Measurements from ENCODE around the gene PPM1J.

The PPM1J gene

DNA sequence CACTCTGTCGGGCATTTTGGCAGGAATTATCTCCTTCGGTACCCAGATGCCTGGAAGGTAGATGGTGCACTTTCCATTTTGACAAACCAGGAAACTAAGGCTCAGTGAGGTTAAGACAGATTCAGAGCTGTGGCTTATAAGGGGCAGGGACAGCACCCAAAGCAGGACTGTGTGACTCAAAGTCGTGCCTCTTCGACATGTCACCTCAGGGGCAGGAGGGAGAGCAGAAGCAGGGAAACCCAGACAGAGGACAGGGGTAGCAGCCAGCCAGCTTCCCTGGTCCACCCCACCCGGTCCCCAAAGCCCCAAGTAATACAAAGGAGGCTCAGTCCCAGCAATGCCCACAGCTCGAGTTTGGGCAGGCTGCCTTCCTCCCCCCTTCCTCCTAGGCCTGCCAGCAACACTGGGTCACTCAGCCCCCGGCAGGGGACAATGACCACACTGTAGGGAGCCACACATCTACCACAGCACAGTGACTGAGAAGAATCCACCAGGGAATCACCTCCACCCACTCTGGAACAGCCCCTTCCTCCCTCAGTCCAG is 10.7 kb downstream of the PPM1J start:
- no peak for DNase-seq (ENCODE audit: low read depth)

DNA sequence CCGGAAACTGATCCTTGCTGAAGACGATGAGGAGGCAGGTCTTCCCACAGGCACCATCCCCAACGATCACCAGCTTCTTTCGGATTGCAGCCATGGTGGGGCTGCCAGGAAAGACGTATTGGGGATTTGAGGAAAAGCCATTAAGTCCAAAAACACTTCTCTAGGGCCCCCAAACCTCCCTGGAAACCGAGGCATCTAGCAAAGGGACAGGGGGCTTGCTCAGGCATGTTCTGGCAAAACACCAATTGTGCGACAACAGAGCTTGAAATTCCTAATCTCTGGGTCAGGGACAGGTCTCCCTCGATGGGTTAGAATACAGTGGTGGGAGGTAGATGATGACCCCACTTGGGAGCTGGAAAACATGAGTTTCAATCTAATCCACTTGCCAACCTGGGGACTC is 11.4 kb downstream of the PPM1J start:
- DNase-seq (ENCODE audit: low read depth) = no peak

- DNase-seq (ENCODE audit: low read depth) = no peak
Measured at GRCh38 chr1:112702420-112703261, 12.5 kb downstream of the PPM1J start.

DNA sequence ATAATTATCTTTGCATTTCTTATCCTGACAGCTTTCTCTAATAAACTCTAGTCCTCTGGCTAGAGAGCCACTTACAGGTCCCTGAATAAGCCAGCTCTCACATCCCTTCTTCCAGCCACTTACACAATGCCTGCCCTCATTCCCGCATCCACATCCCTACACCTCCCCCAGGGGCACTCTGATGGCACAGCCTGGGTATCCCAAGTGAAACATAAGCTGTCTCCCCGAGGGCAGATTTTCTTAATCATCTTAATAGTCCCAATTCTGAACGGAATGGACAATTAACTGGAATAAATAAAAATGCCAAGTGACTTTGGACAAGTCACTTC is 13.1 kb downstream of the PPM1J start:
- DNase-seq (ENCODE audit: low read depth) = no peak

DNA sequence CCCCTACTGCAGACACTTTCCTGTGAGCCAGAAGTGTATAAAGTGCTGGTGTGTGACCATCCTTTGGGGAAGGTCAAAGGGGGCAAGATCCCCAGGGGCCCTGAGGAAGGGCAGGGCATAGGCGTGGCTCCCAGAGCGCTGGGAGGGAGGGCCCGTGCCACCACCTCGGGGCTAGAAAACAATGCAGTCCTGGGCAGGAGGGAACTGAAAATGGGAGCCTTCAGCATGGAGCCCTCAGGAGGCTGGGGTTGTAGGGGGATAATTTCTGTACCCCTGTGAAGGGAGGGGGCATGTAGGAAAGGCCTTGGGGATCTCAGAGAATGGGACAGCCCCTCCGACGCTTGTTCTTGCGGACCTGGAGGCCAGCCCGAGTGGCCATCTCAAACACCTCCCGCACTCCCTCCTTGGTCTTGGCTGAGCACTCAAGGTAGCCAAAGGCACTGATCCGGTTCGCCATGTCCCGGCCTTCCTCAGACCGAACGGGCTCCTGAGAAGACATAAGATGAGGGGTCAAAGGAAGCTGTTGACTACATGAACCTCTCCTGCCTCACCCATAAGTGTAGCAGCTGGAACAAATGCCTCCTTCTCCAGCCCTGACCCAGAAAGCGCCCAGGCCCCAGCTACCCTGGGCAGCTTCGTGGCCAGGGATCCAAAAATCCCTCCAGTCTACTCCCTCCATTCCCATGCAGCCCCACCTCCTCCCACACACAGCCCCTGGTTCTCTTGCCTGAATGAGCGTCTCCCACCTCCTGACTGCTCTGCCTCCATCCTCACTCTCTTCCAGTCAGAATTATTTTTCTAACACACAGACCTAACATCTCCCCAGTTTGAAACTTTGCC is 13.7 kb downstream of the PPM1J start:
- no peak for DNase-seq (ENCODE audit: low read depth)

GRCh38 chr1:112700290-112701226 is 14.6 kb downstream of the PPM1J start:
- peak; percentile 48 for DNase-seq (ENCODE audit: low read depth)

DNA sequence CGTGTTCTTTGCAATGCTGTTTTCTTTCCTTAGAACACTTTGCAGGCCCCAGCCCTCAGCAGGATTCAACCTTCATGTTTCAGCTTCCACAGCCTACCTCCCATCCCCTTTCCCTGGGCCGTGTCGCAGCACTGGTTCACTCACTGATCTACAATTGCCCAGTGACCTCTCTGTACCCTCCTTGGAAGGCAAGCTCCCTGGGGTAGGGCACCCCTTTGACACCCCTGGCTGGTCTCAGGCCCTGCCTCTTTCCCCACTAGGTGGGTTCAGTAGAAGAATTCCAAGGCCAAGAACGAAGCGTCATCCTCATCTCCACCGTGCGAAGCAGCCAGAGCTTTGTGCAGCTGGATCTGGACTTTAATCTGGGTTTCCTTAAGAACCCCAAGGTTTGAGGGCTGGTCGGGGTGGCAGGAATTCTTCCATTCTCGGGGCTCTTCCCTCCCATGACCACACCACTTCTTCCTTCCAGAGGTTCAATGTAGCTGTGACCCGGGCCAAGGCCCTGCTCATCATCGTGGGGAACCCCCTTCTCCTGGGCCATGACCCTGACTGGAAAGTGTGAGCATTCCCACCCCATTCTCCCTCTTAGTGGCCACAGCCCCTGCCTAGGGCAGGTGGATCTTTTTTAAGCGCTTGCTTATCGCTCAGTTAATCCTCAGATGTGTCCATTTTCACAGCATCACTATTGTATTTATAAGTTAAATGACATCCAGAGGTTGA is 15.5 kb downstream of the PPM1J start:
- DNase-seq (ENCODE audit: low read depth) = no peak

DNA sequence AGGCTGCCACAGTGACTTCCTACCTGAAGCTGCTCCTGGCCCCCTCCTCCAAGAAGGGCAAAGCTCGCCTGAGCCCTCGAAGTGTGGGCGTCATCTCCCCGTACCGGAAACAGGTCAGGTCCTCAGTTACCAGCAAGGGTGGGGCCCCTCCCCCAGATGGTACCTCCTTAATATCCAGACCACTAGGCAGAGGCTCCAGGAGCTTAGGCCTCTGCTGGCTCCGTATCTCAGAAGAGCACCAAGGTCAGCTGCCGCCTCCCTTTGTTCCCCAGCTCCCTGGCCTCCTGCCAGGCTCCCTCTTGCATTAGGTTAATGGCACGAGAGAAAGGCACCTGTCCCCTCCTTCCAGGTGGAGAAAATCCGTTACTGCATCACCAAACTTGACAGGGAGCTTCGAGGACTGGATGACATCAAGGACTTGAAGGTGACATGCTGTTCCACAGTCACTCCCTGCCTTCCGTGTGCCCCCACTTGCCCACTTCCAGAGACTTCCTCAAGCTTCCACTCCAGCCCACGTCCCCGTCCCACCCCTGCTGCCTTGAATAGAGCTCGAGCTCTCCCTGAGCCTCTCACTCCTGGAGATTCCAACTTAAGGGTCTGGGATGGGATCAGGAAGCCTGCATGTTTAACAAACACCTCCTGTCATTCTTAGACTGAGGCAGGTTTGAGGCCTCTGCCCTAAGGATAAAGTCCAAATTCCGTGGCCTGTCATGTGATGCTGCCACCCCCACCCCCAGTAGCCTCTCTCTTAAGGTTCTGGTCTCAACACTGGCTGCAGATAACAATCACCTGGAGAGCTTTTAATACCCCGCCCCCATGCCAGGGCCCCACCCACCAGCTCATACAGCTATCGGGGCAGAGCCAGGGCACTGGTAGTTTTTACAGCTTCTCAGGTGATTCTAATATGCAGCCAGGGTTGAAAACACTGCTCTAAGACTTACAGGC is 16.5 kb downstream of the PPM1J start:
- no peak for DNase-seq (ENCODE audit: low read depth)

GRCh38 chr1:112697781-112698201 is 17.3 kb downstream of the PPM1J start:
- no peak for DNase-seq (ENCODE audit: low read depth)

DNA sequence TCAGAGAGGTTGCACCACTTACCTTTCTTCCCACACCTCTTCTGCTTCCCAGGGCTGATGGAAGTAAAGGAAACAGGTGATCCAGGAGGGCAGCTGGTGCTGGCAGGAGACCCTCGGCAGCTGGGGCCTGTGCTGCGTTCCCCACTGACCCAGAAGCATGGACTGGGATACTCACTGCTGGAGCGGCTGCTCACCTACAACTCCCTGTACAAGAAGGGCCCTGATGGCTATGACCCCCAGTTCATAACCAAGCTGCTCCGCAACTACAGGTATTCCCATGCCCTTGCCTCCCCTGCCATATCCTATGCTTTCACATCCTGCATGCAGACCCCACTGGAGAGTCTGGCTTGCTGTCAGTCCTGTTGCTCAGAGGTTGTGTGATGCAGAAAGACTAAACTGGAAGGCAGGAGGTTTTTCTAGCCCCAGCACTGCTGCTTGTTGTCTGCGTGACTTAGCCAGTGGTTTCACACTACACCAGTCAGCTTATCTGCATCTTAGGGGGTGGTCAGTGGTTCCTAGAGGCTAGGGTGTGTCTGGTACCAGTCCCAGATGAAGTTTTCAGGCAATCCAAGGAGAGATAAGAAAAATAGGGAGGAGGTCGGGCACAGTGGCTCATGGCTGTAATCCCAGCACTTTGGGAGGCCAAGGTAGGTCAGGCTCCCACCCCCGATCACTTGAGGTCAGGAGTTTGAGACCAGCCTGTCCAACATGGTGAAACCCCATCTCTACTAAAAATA is 18.4 kb downstream of the PPM1J start:
- no peak for DNase-seq (ENCODE audit: low read depth)

- DNase-seq (ENCODE audit: low read depth) = no peak
Measured at GRCh38 chr1:112695276-112695675, 19.9 kb downstream of the PPM1J start.

- no peak for DNase-seq (ENCODE audit: low read depth)
Measured at GRCh38 chr1:112694363-112694929, 20.7 kb downstream of the PPM1J start.

DNA sequence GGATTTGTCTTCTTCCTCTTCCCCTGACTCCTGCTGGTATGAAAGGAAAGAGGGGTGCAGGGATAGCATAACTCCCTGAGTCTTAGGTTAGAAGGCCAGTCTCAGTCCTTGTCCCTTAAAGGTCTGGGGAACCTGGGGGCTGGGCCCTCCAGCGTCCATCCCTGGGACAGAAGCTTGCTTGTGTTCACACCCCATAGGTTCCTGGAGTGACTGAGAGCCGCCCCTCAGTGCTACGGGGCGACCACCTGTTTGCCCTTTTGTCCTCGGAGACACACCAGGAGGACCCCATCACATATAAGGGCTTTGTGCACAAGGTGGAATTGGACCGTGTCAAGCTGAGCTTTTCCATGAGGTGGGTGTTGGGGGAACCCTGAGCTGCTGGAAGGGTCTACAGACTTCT is 21.3 kb downstream of the PPM1J start:
- DNase-seq (ENCODE audit: low read depth) = no peak

GRCh38 chr1:112692681-112693080 is 22.5 kb downstream of the PPM1J start:
- no peak for DNase-seq (ENCODE audit: low read depth)

GRCh38 chr1:112689842-112690237 is 25.3 kb downstream of the PPM1J start:
- DNase-seq (ENCODE audit: low read depth) = no peak

DNA sequence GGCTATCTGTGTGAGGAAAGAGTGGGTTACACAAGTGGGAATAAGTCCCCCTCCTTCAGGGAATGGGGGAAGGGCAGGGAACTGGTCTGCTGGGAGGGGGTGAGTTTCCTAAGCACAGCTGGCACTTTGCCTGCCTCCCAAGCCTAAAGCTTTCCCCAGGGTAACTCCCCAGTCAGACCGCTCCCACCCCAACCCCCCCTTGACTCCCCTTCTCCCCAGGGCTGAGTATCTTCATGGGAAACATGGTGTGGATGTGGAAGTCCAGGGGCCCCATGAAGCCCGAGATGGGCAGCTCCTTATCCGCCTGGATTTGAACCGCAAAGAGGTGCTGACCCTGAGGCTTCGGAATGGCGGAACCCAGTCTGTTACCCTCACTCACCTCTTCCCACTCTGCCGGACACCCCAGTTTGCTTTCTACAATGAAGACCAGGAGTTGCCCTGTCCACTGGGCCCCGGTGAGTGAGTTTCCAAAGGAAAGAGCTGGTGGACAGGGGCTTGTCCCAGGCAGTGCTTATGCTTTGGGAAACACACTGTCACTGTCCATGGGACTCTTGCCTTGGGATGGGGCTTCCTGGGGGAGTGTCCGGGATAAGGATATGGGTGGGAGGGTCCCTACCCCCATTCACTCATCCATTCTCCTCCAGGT is 25.8 kb downstream of the PPM1J start:
- DNase-seq (ENCODE audit: low read depth) = no peak

- DNase-seq (ENCODE audit: low read depth) = no peak
Measured at GRCh38 chr1:112688781-112689193, 26.3 kb downstream of the PPM1J start.

DNA sequence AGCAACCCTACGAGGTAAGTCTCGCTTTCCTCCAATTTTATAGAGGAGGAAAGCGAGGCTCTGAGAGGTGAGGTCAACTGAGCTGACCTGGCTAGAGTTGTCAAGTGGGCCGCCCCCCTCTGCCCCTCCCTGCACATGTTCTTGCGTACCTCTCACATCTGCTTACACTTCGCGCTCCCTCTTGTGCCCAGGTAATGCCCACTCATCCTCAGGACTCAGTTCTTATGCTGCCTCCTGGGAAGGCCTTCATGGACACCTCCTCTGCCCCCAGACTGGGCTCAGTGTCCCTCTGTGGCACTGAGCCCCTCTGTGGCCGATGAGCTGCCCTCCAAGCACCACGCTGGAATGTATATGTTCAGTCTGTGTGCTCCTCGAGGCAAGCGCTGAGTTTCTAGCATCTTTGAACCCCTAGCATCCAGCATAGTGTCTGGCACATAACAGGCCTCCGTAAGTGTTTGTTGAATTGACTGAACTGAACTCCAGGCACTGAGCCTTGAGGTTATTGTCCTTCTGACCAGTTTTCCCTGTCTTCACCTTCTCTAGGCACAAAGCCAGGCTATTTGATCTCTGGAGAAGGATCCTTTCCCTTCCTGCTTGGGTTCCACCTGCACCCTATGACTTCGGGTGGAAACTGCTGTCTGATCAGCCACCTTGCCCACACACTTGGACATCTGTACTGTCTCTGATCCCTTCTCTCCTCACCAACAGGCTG is 27.2 kb downstream of the PPM1J start:
- no peak for DNase-seq (ENCODE audit: low read depth)
